Small intestine (tissue), 7 donors: Measurements from ENCODE around the gene MIPOL1. TPM values are rescaled to one million over a fixed set of nuclear protein-coding genes. Genes with fewer than 3 reads are reported as not detected.

ENCODE experiments used
- DNase-seq, 2 donors: peaks; one replicate each; pipeline versions ENCODE4 v3.0.0 to v3.0.0-alpha.2; 2013
- FAIRE-seq: peaks from 2 replicates; lab custom pipeline; 2012; peaks lifted over from hg19 to GRCh38; lab: Jason Lieb, UNC
- H3K27ac ChIP-seq, 3 donors: one replicate each; pipeline ENCODE4 v1.5.1; 2013; ENCODE audit warnings: low read length in 2 of 3, mild to moderate bottlenecking in 2 of 3, control low read depth in 1 of 3, inconsistent platforms in 1 of 3, low read depth in 1 of 3, moderate library complexity in 1 of 3
- H3K27me3 ChIP-seq, 3 donors: one replicate each; pipeline ENCODE4 v1.6.1; 2013; ENCODE audit warnings: low read length in 3 of 3, inconsistent platforms in 1 of 3; ENCODE audit not compliant: control insufficient read depth in 3 of 3, insufficient read depth in 3 of 3
- H3K36me3 ChIP-seq, 3 donors: one replicate each; pipeline ENCODE4 v1.6.1; 2013; ENCODE audit warnings: low read length in 3 of 3, inconsistent platforms in 1 of 3, low read depth in 1 of 3, mild to moderate bottlenecking in 1 of 3, moderate library complexity in 1 of 3; ENCODE audit not compliant: control insufficient read depth in 3 of 3, insufficient read depth in 2 of 3
- H3K4me1 ChIP-seq, 3 donors: one replicate each; pipeline ENCODE4 v1.6.1; 2013; ENCODE audit warnings: low read length in 2 of 3, inconsistent platforms in 1 of 3, low read depth in 1 of 3, mild to moderate bottlenecking in 1 of 3, moderate library complexity in 1 of 3; ENCODE audit not compliant: control insufficient read depth in 3 of 3, insufficient read depth in 2 of 3
- H3K4me3 ChIP-seq, 3 donors: one replicate each; pipeline ENCODE4 v1.5.1; 2013; ENCODE audit warnings: low read length in 3 of 3, control low read depth in 1 of 3, inconsistent platforms in 1 of 3, low read depth in 1 of 3, mild to moderate bottlenecking in 1 of 3, moderate library complexity in 1 of 3
- H3K9me3 ChIP-seq, 2 donors: one replicate each; pipeline ENCODE4 v1.6.1; 2013; ENCODE audit warnings: low read depth in 1 of 2, low read length in 1 of 2; ENCODE audit not compliant: control insufficient read depth in 2 of 2, insufficient read depth in 1 of 2
- WGBS, 3 donors: extraction: QIAGEN DNeasy Blood & Tissue Kit; methylation state at CpG; one replicate each; pipeline ENCODE4 v1.1.7; 2013; 5-methylcytosine and 5-hydroxymethylcytosine counted together
- polyA plus RNA-seq, 4 donors: library from polyadenylated mRNA; stranded (reverse) in 3 of 4; unstranded in 1 of 4; fragments of 200-250 nt in 3 of 4; fragments of 120-200 nt in 1 of 4; gene quantifications; one replicate each; pipeline versions ENCODE4 v1.2.1 to v1.2.3, GENCODE V29; 2013
- donor health status: healthy with polysubstance abuse.
- donor health status: control.
- donor health status: control.
- donor health status: Bipolar disorder and iron deficiency.
- donor health status: healthy.

The MIPOL1 gene
- polyA plus RNA-seq, 4 donors, result 0.45 to 9.2 (median 2.3) TPM

GRCh38 chr14:37583358-37584210 lies 385.8 kb downstream of the MIPOL1 start:
- DNase-seq (peak; percentile 51 to 87), FAIRE-seq (no peak)
- Histone ChIP-seq H3K27ac (peak overlapping the region; percentile 46 to 81 (median 81)), H3K4me1 (peaks cover 0 to 14% (median 1%) of the 10 kb centered on the region in 3 donors), H3K27me3 (peaks cover 0 to 29% (median 23%) of the 10 kb centered on the region in 3 donors), H3K36me3 (peaks cover 0 to 10% (median 0%) of the 10 kb centered on the region in 3 donors), H3K9me3 (no peaks in the 10 kb centered on the region), H3K4me3 (peak overlapping the region; percentile 50 to 77 (median 62))
- WGBS, 3 donors, result 2 to 5% (median 3%) methylated on average over 57 to 67 of the region's 67 CpGs

GRCh38 chr14:37584211-37585100 lies 386.7 kb downstream of the MIPOL1 start:
- H3K27ac ChIP-seq, result peak overlapping the region in 1 of 3 donors; percentile 81
- H3K9me3 ChIP-seq, result no peaks in the 10 kb centered on the region
- FAIRE-seq (no peak), DNase-seq (peak; percentile 22 to 93)
- peak overlapping the region; percentile 50 to 77 (median 62) for H3K4me3 ChIP-seq
- H3K27me3 ChIP-seq, result peaks cover 0 to 36% (median 26%) of the 10 kb centered on the region in 3 donors
- 18 to 41% (median 40%) methylated on average over 62 of the region's 62 CpGs for WGBS, 3 donors
- peaks cover 0 to 11% (median 0%) of the 10 kb centered on the region in 3 donors for H3K36me3 ChIP-seq
- H3K4me1 ChIP-seq, result peaks cover 0 to 14% (median 1%) of the 10 kb centered on the region in 3 donors

GRCh38 chr14:37585101-37585511 lies 387.4 kb downstream of the MIPOL1 start:
- H3K36me3 ChIP-seq, result peaks cover 0 to 11% (median 0%) of the 10 kb centered on the region in 3 donors
- peaks cover 0 to 36% (median 26%) of the 10 kb centered on the region in 3 donors for H3K27me3 ChIP-seq
- DNase-seq (peak in 1 of 2 donors; percentile 85), FAIRE-seq (no peak)
- 40 to 83% (median 68%) methylated on average over 23 of the region's 23 CpGs for WGBS, 3 donors
- H3K9me3 ChIP-seq, result no peaks in the 10 kb centered on the region
- peak overlapping the region in 1 of 3 donors; percentile 81 for H3K27ac ChIP-seq
- H3K4me1 ChIP-seq, result peaks cover 0 to 14% (median 1%) of the 10 kb centered on the region in 3 donors
- peak overlapping the region in 1 of 3 donors; percentile 62 for H3K4me3 ChIP-seq

GRCh38 chr14:37585971-37586796 lies 388.4 kb downstream of the MIPOL1 start:
- Histone ChIP-seq H3K4me1 (peaks cover 0 to 14% (median 1%) of the 10 kb centered on the region in 3 donors), H3K27ac (peak overlapping the region in 1 of 3 donors; percentile 81), H3K9me3 (no peaks in the 10 kb centered on the region), H3K36me3 (peaks cover 0 to 12% (median 1%) of the 10 kb centered on the region in 3 donors), H3K27me3 (peaks cover 0 to 38% (median 26%) of the 10 kb centered on the region in 3 donors), H3K4me3 (no peak overlapping the region)
- peak; percentile 51 to 82 for DNase-seq
- 16 to 29% (median 21%) methylated on average over 10 of the region's 10 CpGs for WGBS, 3 donors
- no peak for FAIRE-seq

GRCh38 chr14:37586797-37587130 lies 389.0 kb downstream of the MIPOL1 start:
- no peak for FAIRE-seq
- 0 to 5% (median 0%) methylated on average over 1 of the region's 1 CpG for WGBS, 3 donors

GRCh38 chr14:37587131-37587803 lies 389.5 kb downstream of the MIPOL1 start:
- 4 to 8% (median 7%) methylated on average over 4 of the region's 4 CpGs for WGBS, 3 donors
- no peaks in the 10 kb centered on the region for H3K9me3 ChIP-seq
- H3K4me3 ChIP-seq, result peak overlapping the region; percentile 46 to 67 (median 60)
- H3K27ac ChIP-seq, result peak overlapping the region; percentile 6 to 81 (median 17)
- H3K36me3 ChIP-seq, result peaks cover 0 to 21% (median 1%) of the 10 kb centered on the region in 3 donors
- peaks cover 0 to 14% (median 1%) of the 10 kb centered on the region in 3 donors for H3K4me1 ChIP-seq
- DNase-seq, result peak; percentile 31 to 61
- FAIRE-seq, result no peak
- H3K27me3 ChIP-seq, result peaks cover 0 to 38% (median 33%) of the 10 kb centered on the region in 3 donors

More at GRCh38 chr14:37586797-37587130, 389.0 kb downstream of the MIPOL1 start:
- Histone ChIP-seq H3K27ac (peak overlapping the region in 1 of 3 donors; percentile 81), H3K36me3 (peaks cover 0 to 17% (median 1%) of the 10 kb centered on the region in 3 donors), H3K4me3 (peak overlapping the region in 1 of 3 donors; percentile 67), H3K27me3 (peaks cover 0 to 38% (median 28%) of the 10 kb centered on the region in 3 donors), H3K4me1 (peaks cover 0 to 14% (median 1%) of the 10 kb centered on the region in 3 donors), H3K9me3 (no peaks in the 10 kb centered on the region)
- no peak for DNase-seq
